ENCODE results near the gene RPS6KA5. TPM values are rescaled to one million over a fixed set of nuclear protein-coding genes. Genes with fewer than 3 reads are reported as not detected.
"Not testable (repeated sequence)": the region's sequence is repeated elsewhere in the genome, so short reads cannot be mapped to it uniquely, and the experiment has no call there.

Gene RPS6KA5
- 1.8 and 2.9 TPM in 2 replicates for total RNA-seq

GRCh38 chr14:91060351-91061055 is at the start of gene RPS6KA5:
Gene RPS6KA5 (minus strand): TSS chr14:91060641. CDS start chr14:91060434, 207 bp downstream.
- Histone ChIP-seq H3K36me3 (ENCODE audit: control insufficient read depth, insufficient read depth, low read length) (no peaks in the 10 kb centered on the region), H3K4me3 (ENCODE audit: low read depth, low read length) (peak within 1 kb of the TSS; percentile 66), H3K27me3 (ENCODE audit: control insufficient read depth, insufficient read depth, low read length) (no peaks in the 10 kb centered on the region)
- peak; percentile 98 for FAIRE-seq
- TF ChIP-seq CTCF (IDR thresholded peaks at IDR 0.05; ENCODE audit: insufficient read depth, low read length, severe bottlenecking): no peak
- peak; percentile 99 for DNase-seq (ENCODE audit: low read depth)

- TF ChIP-seq CTCF (IDR thresholded peaks at IDR 0.05; ENCODE audit: insufficient read depth, low read length, severe bottlenecking): no peak
- DNase-seq (ENCODE audit: low read depth) (no peak), FAIRE-seq (no peak)
- Histone ChIP-seq H3K27me3 (ENCODE audit: control insufficient read depth, insufficient read depth, low read length) (no peaks in the 10 kb centered on the region), H3K36me3 (ENCODE audit: control insufficient read depth, insufficient read depth, low read length) (no peaks in the 10 kb centered on the region), H3K4me3 (ENCODE audit: low read depth, low read length) (no peak overlapping the region)
These were observed 48.6 kb upstream of the RPS6KA5 start for GRCh38 chr14:91108941-91109611.

GRCh38 chr14:91103116-91103515 is 42.7 kb upstream of the RPS6KA5 start:
- DNase-seq (ENCODE audit: low read depth) (no peak), FAIRE-seq (no peak)
- H3K4me3 ChIP-seq (ENCODE audit: low read depth, low read length): no peak overlapping the region
- H3K36me3 ChIP-seq (ENCODE audit: control insufficient read depth, insufficient read depth, low read length): no peaks in the 10 kb centered on the region
- H3K27me3 ChIP-seq (ENCODE audit: control insufficient read depth, insufficient read depth, low read length): no peaks in the 10 kb centered on the region
- TF ChIP-seq CTCF (IDR thresholded peaks at IDR 0.05; ENCODE audit: insufficient read depth, low read length, severe bottlenecking): no peak

- no peak overlapping the region for H3K4me3 ChIP-seq (ENCODE audit: low read depth, low read length)
- H3K36me3 ChIP-seq (ENCODE audit: control insufficient read depth, insufficient read depth, low read length): no peaks in the 10 kb centered on the region
- no peaks in the 10 kb centered on the region for H3K27me3 ChIP-seq (ENCODE audit: control insufficient read depth, insufficient read depth, low read length)
- TF ChIP-seq CTCF (IDR thresholded peaks at IDR 0.05; ENCODE audit: insufficient read depth, low read length, severe bottlenecking): no peak
- no peak for DNase-seq (ENCODE audit: low read depth)
- FAIRE-seq: no peak
These were observed 39.7 kb upstream of the RPS6KA5 start for GRCh38 chr14:91100102-91100501.

DNA sequence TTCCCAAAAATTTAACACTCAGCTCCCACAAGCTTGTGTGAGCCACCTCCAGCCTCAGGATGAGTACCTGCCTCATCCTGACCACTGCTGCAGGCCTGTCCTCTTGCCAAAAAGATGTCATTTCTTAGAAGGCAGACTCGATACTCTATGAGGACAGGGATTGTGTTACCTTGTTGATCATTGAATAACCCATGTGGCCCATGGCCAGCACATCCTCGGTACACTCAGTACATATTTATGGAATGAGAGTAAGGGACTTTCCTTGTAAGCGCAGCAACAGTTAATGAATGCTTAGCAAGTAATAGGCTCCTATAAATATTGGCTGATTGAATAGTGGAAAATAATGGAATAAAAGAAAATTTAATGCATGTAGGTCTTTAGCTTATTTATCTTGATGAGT is 38.1 kb upstream of the RPS6KA5 start:
- DNase-seq (ENCODE audit: low read depth) (peak; percentile 73), FAIRE-seq (no peak)
- Histone ChIP-seq H3K27me3 (ENCODE audit: control insufficient read depth, insufficient read depth, low read length) (no peaks in the 10 kb centered on the region), H3K36me3 (ENCODE audit: control insufficient read depth, insufficient read depth, low read length) (no peaks in the 10 kb centered on the region), H3K4me3 (ENCODE audit: low read depth, low read length) (no peak overlapping the region)
- no peak for TF ChIP-seq CTCF (IDR thresholded peaks at IDR 0.05; ENCODE audit: insufficient read depth, low read length, severe bottlenecking)

DNA sequence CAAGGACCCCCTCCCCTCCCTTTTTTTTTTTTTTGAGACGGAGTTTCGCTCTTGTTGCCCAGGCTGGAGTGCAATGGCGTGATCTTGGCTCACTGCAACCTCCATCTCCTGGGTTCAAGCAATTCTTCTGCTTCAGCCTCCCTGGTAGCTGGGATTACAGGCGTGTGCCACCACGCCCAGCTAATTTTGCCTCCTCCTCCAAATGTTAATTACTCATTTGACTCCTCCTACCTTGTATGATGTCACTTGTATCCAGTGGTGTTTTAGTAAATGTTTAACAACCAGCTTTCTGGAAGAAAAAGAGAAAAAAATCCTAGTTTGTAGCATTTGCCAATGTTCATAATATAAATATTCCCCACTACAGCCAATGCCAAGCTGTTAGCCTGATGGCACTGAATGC is 37.2 kb upstream of the RPS6KA5 start:
- not testable (repeated sequence) for H3K4me3 ChIP-seq (ENCODE audit: low read depth, low read length); FAIRE-seq; DNase-seq (ENCODE audit: low read depth); H3K27me3 ChIP-seq (ENCODE audit: control insufficient read depth, insufficient read depth, low read length); H3K36me3 ChIP-seq (ENCODE audit: control insufficient read depth, insufficient read depth, low read length)

All from bronchial epithelial cell (primary cell).